ENCODE data around the gene PTPRD.

DNA sequence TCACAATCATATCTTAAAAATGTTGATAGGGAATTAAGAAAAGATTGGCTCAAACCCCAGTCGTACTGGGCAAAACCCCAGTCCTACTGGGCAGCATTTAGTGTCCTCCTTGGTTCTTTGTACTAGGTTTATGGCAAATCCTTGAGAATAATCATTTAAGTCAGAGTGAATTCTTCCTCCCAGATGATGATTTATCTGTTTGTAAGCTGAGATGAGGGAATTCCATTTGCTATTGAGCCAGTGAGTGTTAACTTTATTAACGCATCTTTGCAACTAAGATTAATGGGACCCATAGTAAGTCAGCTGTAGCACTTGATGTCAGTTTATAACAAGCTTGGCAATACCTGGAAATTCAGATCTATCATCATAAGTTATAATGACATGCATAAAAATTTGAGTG lies 1991.4 kb downstream of the PTPRD start:
- TF ChIP-seq CTCF (IDR thresholded peaks at IDR 0.05): no peak
- TF ChIP-seq SIN3A (IDR thresholded peaks at IDR 0.05; ENCODE audit: borderline replicate concordance, insufficient read depth, low read depth, low read length): no peak
- TF ChIP-seq TCF7L2 (IDR thresholded peaks at IDR 0.05; ENCODE audit: low read depth, low read length): no peak
